Chondrocyte (in vitro differentiated cells): ENCODE results near the gene SNRPN. TPM values are rescaled to one million over a fixed set of nuclear protein-coding genes. Genes with fewer than 3 reads are reported as not detected.

Experiments used
- DNase-seq: peaks from one replicate; pipeline ENCODE4 v3.0.0; 2021; ENCODE audit warnings: mixed read lengths, low spot score
- H3K27ac Mint-ChIP-seq: one replicate; pipeline ENCODE4 v1.8.0; 2021; ENCODE audit warnings: mild to moderate bottlenecking, moderate library complexity, mixed read lengths; ENCODE audit not compliant: unreplicated experiment
- H3K27me3 Mint-ChIP-seq: 2 replicates; pipeline ENCODE4 v1.8.0; 2021; ENCODE audit warnings: low read depth, mixed read lengths
- H3K36me3 Mint-ChIP-seq: 2 replicates; pipeline ENCODE4 v1.8.0; 2021; ENCODE audit warnings: low read depth, mixed read lengths
- H3K4me1 Mint-ChIP-seq: 2 replicates; pipeline ENCODE4 v1.8.0; 2021; ENCODE audit warnings: low read depth, mild to moderate bottlenecking, mixed read lengths
- H3K4me3 Mint-ChIP-seq: one replicate; pipeline ENCODE4 v1.8.0; 2021; ENCODE audit warnings: mild to moderate bottlenecking, moderate library complexity, mixed read lengths; ENCODE audit not compliant: unreplicated experiment
- H3K9me3 Mint-ChIP-seq: 2 replicates; pipeline ENCODE4 v1.8.0; 2021; ENCODE audit warnings: low read depth, mixed read lengths
- total RNA-seq: library from RNA; stranded (reverse); gene quantifications from 3 replicates; pipeline ENCODE4 v1.2.1, GENCODE V29; 2021
- TF ChIP-seq, protein P1 (sequence below): fragments of 200-600 bp; sonication (generic); IDR thresholded peaks from 2 replicates; pipeline ENCODE4 v1.5.0; 2021; ENCODE audit warnings: antibody characterized with exemption, mild to moderate bottlenecking, moderate library complexity

SNRPN gene
- total RNA-seq, 1 donor from 2014 or later: 99.5 TPM

DNA sequence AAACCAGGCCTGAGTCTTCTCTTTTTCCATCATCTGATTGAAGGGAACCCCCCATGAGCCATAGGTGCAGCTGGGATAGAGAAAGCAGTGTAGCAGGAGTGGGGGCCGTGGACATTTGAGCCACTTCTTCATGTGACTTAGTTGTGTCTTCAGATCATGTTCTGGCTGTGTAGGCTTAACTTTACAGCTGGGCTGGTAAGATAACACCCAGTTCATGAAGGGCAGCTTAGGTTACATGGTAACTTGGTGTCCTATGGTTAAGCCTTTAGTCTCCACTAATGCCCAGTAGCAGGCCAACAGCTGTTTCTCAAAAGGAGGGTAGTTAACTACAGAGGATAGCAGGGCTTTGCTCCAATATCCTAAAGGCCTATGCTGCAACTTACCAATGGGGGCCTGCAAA, 11.4 kb upstream of the SNRPN start:
- no peak for DNase-seq
- H3K9me3 Mint-ChIP-seq: peaks cover 13% of the 10 kb centered on the region
- H3K4me1 Mint-ChIP-seq: peaks cover 14% of the 10 kb centered on the region
- no peaks in the 10 kb centered on the region for H3K36me3 Mint-ChIP-seq
- no peak overlapping the region for H3K27ac Mint-ChIP-seq
- H3K27me3 Mint-ChIP-seq: no peaks in the 10 kb centered on the region
- no peak overlapping the region for H3K4me3 Mint-ChIP-seq
- TF ChIP-seq, protein P1, sequence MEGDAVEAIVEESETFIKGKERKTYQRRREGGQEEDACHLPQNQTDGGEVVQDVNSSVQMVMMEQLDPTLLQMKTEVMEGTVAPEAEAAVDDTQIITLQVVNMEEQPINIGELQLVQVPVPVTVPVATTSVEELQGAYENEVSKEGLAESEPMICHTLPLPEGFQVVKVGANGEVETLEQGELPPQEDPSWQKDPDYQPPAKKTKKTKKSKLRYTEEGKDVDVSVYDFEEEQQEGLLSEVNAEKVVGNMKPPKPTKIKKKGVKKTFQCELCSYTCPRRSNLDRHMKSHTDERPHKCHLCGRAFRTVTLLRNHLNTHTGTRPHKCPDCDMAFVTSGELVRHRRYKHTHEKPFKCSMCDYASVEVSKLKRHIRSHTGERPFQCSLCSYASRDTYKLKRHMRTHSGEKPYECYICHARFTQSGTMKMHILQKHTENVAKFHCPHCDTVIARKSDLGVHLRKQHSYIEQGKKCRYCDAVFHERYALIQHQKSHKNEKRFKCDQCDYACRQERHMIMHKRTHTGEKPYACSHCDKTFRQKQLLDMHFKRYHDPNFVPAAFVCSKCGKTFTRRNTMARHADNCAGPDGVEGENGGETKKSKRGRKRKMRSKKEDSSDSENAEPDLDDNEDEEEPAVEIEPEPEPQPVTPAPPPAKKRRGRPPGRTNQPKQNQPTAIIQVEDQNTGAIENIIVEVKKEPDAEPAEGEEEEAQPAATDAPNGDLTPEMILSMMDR: no peak

DNA sequence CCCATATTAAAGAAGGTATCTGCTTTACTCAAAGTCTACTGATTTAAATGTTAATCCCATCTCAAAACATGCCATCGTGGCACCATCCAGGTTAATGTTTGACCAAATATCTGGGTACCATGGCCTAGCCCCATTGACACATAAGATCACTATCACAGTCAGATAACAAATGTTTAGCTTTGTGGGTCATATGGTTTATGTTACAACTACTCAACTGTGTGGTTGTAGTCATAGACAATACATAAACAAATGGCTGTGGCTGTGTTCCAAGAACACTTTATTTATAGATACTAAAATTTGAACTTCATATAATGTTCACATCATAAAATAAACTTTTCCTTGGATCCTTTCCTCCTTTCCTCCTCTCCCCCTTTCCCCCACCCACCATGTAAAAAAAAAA, 9.8 kb upstream of the SNRPN start:
- DNase-seq: no peak
- H3K9me3 Mint-ChIP-seq: peaks cover 9% of the 10 kb centered on the region
- TF ChIP-seq, protein P1: no peak

DNA sequence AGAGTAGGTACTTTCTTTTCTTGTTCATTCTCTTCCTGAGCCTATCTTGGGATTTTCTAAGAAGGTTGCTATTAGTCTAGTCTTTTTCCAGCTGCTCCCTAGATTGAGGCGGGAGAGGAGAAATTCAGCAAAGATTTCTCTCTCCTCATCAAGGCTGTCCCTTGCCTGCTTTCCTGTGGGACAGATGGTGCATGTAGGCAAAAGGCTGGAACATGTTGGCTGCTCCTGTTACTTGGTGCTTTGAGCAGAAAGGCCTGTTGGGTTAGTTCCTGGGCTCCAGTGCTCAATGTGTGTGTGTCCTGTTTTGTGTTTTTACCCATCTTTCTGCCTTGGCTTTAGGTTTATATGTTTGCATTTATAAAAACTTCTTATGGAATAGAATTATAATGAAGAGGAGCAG, 9.1 kb upstream of the SNRPN start:
- Mint-ChIP-seq H3K4me3 (no peak overlapping the region), H3K4me1 (peaks cover 14% of the 10 kb centered on the region), H3K9me3 (peaks cover 4% of the 10 kb centered on the region), H3K27ac (no peak overlapping the region), H3K36me3 (no peaks in the 10 kb centered on the region), H3K27me3 (no peaks in the 10 kb centered on the region)
- TF ChIP-seq, protein P1: no peak
- DNase-seq: no peak

More for the DNA sequence above, 9.8 kb upstream of the SNRPN start:
- Mint-ChIP-seq H3K27ac (peak overlapping the region; percentile 12), H3K36me3 (no peaks in the 10 kb centered on the region), H3K27me3 (no peaks in the 10 kb centered on the region), H3K4me1 (peaks cover 14% of the 10 kb centered on the region), H3K4me3 (no peak overlapping the region)

DNA sequence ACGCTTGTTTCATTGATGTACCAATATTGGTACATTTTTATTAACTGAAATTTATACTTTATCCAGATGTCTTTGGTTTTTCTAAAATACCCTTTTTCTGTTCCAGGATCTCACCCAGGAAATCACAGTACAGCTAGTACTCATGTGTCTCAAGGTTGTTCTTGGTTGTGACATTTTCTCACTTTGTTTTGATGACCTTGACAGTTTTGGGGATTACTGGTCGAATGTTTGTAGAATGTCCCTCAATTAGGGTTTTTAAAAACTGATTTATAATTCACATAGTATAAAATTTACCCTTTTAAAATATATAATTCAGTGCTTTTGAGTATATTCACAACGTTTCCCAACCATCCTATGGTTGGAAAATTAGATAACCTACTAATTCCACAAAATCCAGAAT, 6.3 kb upstream of the SNRPN start:
- Mint-ChIP-seq H3K27ac (no peak overlapping the region), H3K27me3 (no peaks in the 10 kb centered on the region), H3K4me1 (peaks cover 14% of the 10 kb centered on the region), H3K36me3 (no peaks in the 10 kb centered on the region), H3K9me3 (peaks cover 9% of the 10 kb centered on the region), H3K4me3 (no peak overlapping the region)
- no peak for DNase-seq
- TF ChIP-seq, protein P1: no peak

DNA sequence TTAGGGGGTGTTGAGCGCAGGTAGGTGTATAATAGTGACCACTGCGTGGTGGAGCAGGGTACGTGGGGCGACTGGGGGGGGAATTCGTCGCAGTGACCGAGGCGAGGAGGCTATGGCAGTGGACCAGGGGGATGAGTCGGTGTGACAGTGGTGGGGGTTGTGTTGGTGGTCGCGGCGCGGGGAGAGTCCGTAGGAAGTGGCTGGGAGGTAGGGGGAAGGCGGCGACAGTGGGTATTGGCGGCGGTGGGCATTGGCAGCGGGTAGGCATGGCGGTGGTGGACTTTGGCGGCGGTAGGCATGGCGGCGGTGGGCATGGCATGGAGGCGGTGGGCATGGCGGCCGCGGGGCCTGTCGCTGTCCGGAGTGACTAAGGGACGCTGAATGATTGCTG, 739 bp downstream of the SNRPN start:
- peaks cover 16% of the 10 kb centered on the region for H3K4me1 Mint-ChIP-seq
- no peak for DNase-seq
- no peaks in the 10 kb centered on the region for H3K36me3 Mint-ChIP-seq
- no peaks in the 10 kb centered on the region for H3K27me3 Mint-ChIP-seq
- TF ChIP-seq, protein P1: no peak
- H3K9me3 Mint-ChIP-seq: peaks cover 4% of the 10 kb centered on the region
- peak overlapping the region; percentile 92 for H3K4me3 Mint-ChIP-seq
- peak overlapping the region; percentile 92 for H3K27ac Mint-ChIP-seq
